ENCODE results near the gene KCNC4.
A peak's percentile ranks its signal among the peaks of the same experiment; 100 is the strongest.

The KCNC4 gene

GRCh38 chr1:110258734-110259133, 48.6 kb downstream of the KCNC4 start:
- DNase-seq: no peak

GRCh38 chr1:110259770-110260169, 49.7 kb downstream of the KCNC4 start:
- DNase-seq: peak in 1 of 2 donors; percentile 14

Measured in CD4-positive, alpha-beta T cell treated with Interleukin-1 beta for 1 hour (primary cell).